NCI-H2029 treated with DMSO at 0.1 percent for 48 hours (cell line): ENCODE results near the gene RBM19.

ENCODE experiments used
- DNase-seq: peaks from one replicate; lab custom pipeline; 2025; lab: John Stamatoyannopoulos, UW

The RBM19 gene

DNA sequence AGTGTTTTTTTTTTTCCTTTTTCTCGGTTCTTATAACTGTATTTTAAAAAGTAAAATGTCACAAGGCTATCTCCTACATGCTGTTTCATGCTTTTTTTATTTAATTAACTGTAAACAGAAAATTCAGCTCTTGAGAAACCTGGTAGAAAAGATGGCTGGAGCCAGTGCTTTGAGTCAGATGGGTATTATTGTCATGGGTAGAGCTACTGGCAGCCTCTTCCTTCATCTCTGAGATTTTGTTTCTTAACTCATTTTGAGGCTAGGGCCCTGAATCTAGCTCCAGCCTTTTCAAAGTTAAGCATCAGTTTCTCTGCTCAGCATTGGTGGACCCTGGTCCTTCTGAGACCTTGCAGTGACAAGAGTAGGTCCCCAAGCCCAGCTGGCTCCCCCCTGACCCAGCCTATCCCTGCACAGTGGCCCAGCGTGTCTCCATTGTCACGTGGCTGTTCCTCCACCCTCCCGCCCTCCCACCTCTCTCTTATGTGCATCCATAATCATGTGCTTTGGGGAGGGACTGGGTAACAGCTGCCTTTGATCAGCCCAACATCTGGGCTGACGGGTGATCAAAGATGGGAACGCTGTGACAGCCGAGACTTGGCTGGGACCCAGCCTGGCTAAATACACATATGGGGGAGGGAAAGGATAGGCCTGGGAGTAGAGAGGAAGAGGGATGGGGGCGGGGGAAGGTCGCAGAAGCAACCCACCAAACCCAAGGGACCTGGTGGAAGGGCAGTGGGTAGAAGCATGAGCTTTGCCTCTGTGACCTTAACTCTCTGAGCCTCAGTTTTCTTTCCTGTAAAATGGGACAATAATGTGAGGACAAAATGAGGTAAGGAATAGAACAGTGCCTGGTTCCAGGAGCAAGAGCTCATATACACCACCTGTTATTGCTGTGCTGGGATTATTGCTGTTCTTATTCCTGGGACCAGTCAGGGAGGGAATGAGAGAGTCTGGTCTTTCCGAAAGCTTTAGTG is 24.4 kb upstream of the RBM19 start:
- DNase-seq, result peak; percentile 74

DNA sequence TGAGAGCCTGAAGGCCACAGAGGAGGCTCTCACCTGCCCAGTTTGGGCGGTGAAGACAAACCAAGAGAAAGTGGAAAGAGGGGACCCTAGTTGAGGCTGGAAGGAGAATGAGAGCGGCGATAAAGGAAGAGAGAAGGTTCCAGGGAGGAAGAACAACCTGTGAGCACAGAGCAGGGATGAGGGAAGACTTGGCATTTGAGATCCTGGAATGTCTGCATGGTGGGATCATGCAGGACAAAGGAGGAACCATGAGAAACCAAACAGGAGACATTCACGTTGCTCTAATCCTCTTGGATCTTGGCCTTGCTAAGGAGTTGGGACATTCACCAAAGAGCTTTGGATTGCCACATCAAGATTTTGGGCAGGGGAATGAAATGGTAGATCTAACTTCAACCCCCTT is 22.9 kb upstream of the RBM19 start:
- peak; percentile 74 for DNase-seq

DNA sequence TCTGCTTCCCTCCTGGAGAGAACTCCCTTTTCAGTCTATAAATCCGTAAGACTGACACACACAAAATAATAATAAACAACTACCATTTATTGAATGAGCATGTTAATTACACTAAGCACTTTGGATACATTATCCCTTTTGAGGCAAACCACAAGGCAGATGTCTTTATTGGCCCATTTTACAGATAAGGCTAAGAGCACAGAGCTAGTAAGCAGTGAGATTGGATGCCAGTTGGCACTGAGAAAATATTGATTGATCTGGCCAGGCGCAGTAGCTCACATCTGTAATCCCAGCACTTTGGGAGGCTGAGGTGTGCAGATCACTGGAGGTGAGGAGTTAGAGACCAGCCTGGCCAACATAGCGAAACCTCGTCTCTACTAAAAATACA is 21.9 kb upstream of the RBM19 start:
- DNase-seq, result no peak

- DNase-seq, result no peak
These were observed 21.3 kb upstream of the RBM19 start for GRCh38 chr12:113987261-113988063.

- DNase-seq, result no peak
These were observed 18.3 kb upstream of the RBM19 start for GRCh38 chr12:113984464-113984863.

GRCh38 chr12:113983777-113984448 is 17.8 kb upstream of the RBM19 start:
- DNase-seq, result no peak

DNA sequence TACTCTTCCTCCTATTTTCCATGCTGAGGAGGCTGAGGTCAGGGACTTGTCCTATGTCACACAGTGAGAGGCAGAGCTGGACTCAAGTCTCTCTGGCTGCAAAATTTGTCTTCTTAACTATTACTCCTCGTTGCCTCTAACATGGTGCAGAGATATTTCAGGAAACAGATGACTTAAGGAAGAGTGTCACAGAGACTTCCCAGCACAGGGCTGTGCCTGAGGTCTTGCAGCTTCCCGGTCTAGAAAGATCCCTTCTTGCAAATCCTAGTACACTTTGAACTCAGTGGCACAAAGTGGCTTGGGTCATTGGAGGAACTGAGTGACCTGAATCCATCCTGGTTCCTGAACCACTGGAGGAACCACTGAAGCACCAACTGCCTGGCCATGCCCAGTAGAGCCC is 17.1 kb upstream of the RBM19 start:
- DNase-seq, result no peak

DNA sequence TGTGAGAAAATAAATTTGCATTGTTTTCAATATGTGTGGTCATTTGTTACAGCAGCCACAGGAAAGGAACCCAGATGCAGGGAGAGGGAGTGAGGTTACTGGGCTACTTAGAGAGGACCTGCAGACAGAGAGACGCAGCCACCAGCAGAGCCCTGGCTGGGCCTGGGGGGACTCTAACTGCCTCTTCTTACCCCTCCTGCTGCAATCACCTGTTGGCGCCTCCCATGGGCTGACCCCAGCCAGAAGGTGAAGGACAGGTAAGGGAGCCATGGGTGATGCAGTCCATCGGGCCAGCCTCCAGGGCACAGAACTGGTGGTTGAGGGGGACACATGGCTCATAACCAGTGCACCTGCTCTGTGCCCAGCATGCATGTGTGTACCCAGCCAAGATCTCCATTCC is 15.8 kb upstream of the RBM19 start:
- no peak for DNase-seq

- DNase-seq, result peak; percentile 69
These were observed 14.6 kb upstream of the RBM19 start for GRCh38 chr12:113980537-113981337.

DNA sequence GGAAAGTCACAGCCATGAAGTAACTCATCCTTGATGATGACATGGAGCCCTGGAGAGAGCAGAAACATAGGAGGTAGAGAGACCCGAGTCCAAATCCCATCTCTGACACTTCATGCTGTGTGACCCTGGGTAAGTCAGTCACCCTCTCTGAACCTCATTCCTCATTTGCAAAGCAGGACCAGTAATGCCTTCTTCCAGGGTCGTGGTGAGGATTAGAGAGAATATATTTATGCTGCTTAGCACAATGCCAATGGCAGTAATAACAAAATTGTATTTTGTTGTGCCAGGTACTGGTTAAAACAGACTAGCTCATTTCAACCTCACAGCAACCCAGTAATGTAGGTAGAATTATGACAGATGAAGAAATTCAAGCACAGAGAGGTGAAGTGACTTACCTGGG is 13.9 kb upstream of the RBM19 start:
- no peak for DNase-seq

- DNase-seq, result no peak
These were observed 12.0 kb upstream of the RBM19 start for GRCh38 chr12:113978080-113978479.

DNA sequence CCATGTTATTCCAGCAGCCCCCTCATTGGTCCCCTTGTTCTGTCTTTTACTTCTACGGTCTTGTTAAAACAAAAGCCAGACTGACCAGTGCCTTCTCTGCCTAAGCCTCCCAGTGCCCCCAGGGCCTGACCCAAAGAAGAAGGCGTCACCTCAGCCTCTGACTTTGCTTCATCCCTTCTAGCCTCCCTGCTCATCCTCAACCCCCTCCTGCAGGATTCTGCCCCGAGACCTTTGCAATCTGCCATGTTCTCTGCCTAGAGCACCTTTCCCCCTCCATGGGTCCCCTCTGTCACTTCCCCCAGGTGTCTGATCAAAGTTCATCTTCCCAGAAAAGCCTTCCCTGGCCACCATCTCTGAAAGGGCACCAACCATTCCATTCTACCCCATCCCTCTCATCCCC is 7.9 kb upstream of the RBM19 start:
- DNase-seq, result no peak

GRCh38 chr12:113973109-113973904 is 7.2 kb upstream of the RBM19 start:
- DNase-seq, result no peak

DNA sequence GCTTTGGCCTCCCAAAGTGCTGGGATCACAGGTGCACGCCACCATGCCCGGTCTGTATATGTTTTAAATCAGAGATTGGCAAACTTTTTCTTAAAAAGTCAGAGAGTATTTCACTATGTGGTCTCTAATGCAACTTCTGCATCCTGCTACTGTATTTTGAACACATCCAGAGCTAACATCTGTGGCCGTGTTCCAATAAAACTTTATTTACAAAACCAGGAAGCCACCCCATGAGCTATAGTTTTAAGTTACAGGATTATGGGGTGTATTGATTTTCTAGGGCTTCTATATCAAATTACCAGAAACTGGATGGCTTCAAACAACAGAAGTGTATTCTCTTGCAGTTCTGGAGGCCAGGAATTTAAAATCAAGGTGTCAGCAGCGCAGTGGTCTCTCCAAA is 5.3 kb upstream of the RBM19 start:
- no peak for DNase-seq

GRCh38 chr12:113970211-113970610 is 4.1 kb upstream of the RBM19 start:
- DNase-seq, result no peak

DNA sequence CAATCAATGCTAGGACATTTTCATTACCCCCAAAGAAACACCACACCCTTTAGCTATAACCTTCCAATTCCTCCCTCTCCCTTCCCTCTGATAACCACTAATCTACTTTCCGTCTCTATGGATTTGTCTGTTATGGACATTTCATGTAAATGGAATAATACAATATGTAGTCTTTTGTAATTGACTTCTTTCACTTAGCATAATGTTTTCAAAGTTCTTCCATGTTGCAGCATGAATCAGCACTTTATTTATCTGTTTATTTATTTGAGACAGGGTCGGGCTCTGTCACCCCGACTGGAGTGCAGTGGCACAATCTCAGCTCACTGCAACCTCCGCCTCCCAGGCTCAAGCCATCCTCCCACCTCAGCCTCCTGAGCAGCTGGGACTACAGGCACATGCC is 1.2 kb upstream of the RBM19 start:
- no peak for DNase-seq

GRCh38 chr12:113962733-113963132 is 3.4 kb downstream of the RBM19 start:
- no peak for DNase-seq

DNA sequence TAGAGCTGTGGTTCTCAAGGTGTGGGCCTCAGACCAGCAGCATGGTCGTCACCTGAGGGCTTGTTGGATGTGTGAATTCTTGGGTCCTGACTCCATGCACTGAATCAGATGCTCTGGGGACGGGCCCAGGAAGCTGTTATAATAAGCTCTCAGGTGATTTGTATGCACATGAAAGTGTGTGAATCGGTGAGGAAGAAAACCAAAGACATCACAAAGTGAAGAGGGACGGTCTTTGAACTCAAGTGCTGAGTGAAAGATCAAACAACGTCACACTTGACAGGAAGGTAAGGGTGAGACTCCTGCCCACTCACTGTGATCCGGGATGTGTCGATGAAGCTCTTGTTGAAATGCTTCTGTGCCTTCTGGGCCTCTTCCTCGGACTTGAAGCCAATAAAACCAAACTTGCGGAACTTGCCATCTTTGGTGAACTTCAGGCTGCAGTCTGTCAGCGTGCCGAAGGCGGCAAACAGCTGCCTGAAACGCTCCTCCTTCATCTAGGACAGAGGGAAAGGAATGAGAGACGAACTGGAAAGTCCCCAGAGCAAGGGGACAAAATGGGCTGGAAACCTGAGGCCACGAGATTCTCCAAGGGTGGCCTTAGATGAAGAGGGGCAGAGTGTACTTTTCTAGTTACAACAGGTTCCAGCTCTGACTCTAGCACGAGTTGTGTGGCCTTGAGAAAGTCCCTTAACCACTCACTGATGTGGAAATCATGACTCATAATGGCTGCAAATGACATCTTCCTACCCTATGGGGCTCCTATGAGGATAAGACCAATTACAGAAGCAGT is 4.0 kb downstream of the RBM19 start:
- DNase-seq, result no peak

GRCh38 chr12:113960030-113960429 is 6.1 kb downstream of the RBM19 start:
- DNase-seq, result no peak

- DNase-seq, result no peak
These were observed 7.0 kb downstream of the RBM19 start for GRCh38 chr12:113959096-113959495.
